Stimulated activated naive CD8-positive, alpha-beta T cell treated with anti-CD3 and anti-CD28 coated beads, Interleukin-15, amount 100 ng/mL, for 72 hours (primary cell): ENCODE data around the gene CPEB4.
A peak's percentile ranks its signal among the peaks of the same experiment; 100 is the strongest.

Experiments
- ATAC-seq: fragments of 150-1000 bp; cut with Tn5 transposase; 2 replicates; pipeline ENCODE4 v1.10.0; 2021; ENCODE audit warnings: mild to moderate bottlenecking, moderate library complexity
- DNase-seq, 2 donors: peaks; one replicate each; pipeline ENCODE4 v3.0.0; 2021 to 2022
- H3K27ac Mint-ChIP-seq, 2 donors: one replicate each; pipeline ENCODE4 v1.8.0; 2022; ENCODE audit warnings: mild to moderate bottlenecking in 2 of 2, mixed read lengths in 2 of 2, moderate library complexity in 2 of 2
- H3K27me3 Mint-ChIP-seq: one replicate; pipeline ENCODE4 v1.8.0; 2022; ENCODE audit warnings: mixed read lengths
- H3K4me1 Mint-ChIP-seq: one replicate; pipeline ENCODE4 v1.8.0; 2022; ENCODE audit warnings: mild to moderate bottlenecking, mixed read lengths
- H3K4me3 Mint-ChIP-seq, 2 donors: one replicate each; pipeline ENCODE4 v1.8.0; 2022; ENCODE audit warnings: mild to moderate bottlenecking in 2 of 2, mixed read lengths in 2 of 2, moderate library complexity in 1 of 2
- H3K9me3 Mint-ChIP-seq, 2 donors: one replicate each; pipeline ENCODE4 v1.8.0; 2022; ENCODE audit warnings: mixed read lengths in 2 of 2

Gene CPEB4

DNA sequence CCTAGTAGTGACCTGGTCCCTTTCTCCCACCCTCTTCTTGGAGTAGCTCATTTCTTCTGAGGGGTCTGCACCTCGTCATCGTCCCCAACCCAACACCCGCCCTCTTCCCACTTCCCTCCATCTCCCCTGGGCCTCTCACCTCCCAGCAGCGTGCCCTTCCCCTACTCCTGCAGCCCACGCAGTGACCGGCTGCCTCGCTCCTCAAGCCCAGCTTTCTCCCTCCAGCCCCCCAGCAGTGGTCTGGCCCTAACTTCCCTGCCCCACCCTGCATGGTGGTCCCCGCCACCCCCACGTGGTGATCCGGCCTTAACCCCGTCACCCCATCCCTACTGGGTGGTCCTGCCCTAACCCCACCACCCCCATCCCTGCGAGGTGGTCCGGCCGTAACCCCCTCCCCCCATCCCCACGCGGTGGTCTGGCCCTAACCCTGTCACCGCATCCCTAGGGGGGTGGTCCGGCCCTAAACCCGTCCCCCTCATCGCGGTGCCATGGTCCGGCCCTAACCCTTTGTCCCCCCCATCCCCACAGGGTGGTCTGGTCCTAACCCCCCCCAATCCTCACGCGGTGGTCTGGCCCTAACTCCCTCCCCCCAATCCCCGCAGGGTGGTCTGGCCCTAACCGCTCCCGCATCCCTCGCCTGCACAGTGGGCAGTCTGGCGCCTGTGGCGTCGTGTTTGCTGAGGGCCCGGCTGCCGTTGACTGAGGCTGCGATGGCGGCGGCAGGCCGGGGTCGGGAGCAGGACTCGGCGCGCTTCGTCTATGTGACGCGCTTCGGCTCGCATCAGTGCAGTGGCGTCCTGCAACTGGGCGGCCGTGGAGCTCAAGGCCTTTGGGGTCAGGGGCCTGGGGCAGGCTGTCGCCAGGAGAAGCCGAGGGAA is 100.6 kb downstream of the CPEB4 start, which contains the start of gene C5orf47:
Gene C5orf47, plus strand, starts transcription at position 617 of the 878 bp plus-strand sequence. Its CDS starts 94 bp downstream, at position 711.
- Mint-ChIP-seq H3K27me3 (peaks cover 14% of the 10 kb centered on the region), H3K9me3 (no peaks in the 10 kb centered on the region), H3K27ac (no peak within 1 kb of the TSS), H3K4me3 (no peak within 1 kb of the TSS), H3K4me1 (no peaks in the 10 kb centered on the region)
- DNase-seq (no peak), ATAC-seq (peak; percentile 82)

DNA sequence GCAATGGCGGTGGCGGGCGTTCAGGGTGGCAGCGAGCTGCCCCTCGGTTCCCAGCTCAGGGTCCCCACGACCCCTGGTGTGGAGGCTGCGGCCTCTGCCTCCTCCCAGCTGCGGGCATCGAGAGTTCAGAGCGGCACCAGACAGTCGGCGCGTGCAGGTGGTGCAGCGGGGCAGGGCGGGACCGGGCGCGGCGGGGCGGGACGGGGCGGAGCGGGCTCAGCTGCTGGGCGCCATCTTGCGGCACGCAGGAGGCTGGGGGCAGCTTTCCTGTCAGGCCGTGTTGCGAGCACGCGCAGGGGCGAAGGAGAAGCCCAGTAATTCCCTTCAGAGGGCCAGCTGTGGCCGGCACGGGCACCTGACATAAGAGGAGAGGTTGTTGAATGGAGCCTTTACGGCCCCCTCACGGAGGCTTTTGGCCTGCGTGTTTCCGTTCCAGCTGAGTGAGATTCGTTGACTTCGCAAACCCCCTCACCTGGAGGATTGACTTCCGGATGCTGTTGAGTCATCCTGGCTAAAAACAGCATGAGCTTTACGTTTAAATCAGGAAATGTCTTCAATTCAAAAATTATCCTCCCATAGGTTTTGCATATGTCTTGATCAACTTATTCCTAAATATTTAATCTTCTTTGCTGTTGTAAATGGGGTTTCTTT is 101.4 kb downstream of the CPEB4 start:
- peak; percentile 37 for ATAC-seq
- Mint-ChIP-seq H3K27ac (no peak overlapping the region), H3K4me1 (no peaks in the 10 kb centered on the region), H3K4me3 (no peak overlapping the region), H3K9me3 (no peaks in the 10 kb centered on the region), H3K27me3 (peaks cover 12% of the 10 kb centered on the region)
- no peak for DNase-seq

DNA sequence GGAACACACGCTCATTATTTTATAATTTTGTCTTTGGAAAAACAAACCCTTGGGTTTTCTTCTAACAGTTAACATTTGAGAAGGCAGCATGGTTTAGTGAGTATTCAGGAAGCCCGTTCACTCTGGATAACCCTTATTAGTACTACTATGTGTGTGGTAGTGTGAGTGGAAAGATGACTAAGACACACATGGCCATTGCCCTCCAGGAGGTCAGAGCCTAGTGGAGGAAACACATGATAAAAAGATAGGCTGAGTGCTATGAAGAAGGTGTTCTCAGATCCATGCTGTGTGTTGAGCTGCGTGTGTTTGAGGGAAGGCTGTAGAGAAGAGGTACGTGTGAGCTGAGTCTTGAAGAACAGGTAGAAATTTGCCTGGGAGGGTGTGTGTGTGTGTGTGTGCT is 109.2 kb downstream of the CPEB4 start:
- Mint-ChIP-seq H3K4me3 (no peak overlapping the region), H3K27me3 (peaks cover 33% of the 10 kb centered on the region), H3K9me3 (no peaks in the 10 kb centered on the region), H3K27ac (no peak overlapping the region), H3K4me1 (no peaks in the 10 kb centered on the region)
- no peak for DNase-seq
- no peak for ATAC-seq

DNA sequence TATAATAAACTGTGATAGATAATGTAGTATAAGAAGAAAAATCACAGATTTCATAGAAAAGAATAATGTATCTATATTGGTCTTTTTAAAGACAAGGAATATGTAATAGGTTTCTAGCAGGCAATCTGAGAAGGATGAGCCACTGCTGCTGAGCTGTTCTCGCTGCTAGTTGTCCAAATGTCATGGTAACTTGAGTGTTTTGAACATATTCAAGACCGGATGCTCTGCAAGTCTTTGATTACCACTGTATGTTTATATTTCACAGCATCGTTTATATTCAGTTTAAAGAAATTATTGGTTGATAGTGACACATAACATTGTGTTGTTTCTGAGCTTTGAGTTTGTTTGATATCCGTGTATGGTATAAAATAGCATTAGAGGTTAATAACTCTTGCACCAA is 110.4 kb downstream of the CPEB4 start:
- no peak overlapping the region for H3K27ac Mint-ChIP-seq
- no peaks in the 10 kb centered on the region for H3K4me1 Mint-ChIP-seq
- H3K9me3 Mint-ChIP-seq: no peaks in the 10 kb centered on the region
- no peak for ATAC-seq
- DNase-seq: no peak
- H3K4me3 Mint-ChIP-seq: no peak overlapping the region
- peaks cover 38% of the 10 kb centered on the region for H3K27me3 Mint-ChIP-seq

DNA sequence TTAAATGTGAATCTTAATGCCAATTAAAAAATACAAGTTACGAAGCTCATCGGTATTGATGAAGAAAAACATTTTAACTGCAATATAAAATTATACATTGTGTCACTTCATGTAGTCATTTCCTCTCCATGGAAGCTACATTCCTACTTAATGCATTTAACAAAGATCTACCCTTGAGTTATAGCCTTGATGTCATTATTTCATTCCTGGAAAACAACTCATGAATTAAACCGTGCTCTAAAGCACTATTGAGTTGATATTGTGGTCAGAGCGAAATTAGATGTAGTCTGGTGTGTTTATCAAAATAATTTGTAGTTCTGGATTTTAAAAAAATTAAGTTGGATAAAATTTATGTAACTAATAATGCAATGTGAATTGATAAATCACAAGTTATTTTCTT is 111.9 kb downstream of the CPEB4 start:
- Mint-ChIP-seq H3K9me3 (no peaks in the 10 kb centered on the region), H3K4me1 (no peaks in the 10 kb centered on the region), H3K4me3 (no peak overlapping the region), H3K27ac (no peak overlapping the region), H3K27me3 (peaks cover 35% of the 10 kb centered on the region)
- ATAC-seq: no peak
- no peak for DNase-seq

DNA sequence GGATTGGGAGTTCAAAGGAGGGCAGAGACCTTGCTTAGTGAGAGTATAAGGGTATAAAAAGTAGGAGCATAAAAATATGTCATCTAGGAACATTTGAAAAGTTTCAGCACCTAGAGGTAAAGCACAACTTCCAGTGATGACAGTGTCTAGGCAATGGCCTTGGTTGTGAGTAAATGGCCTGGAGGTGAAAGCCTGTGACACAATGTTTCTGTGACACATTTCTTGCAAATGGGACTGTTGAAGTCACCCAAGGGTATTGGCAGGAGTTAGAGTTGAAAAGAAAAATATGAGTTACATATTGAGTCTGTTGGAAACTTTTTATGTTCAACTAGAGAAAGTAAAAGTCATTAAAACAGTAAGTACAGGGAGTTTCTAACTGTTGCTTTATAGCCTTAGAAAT is 115.6 kb downstream of the CPEB4 start:
- Mint-ChIP-seq H3K27me3 (peaks cover 21% of the 10 kb centered on the region), H3K9me3 (no peaks in the 10 kb centered on the region), H3K4me1 (no peaks in the 10 kb centered on the region), H3K4me3 (no peak overlapping the region), H3K27ac (no peak overlapping the region)
- ATAC-seq: no peak
- no peak for DNase-seq

DNA sequence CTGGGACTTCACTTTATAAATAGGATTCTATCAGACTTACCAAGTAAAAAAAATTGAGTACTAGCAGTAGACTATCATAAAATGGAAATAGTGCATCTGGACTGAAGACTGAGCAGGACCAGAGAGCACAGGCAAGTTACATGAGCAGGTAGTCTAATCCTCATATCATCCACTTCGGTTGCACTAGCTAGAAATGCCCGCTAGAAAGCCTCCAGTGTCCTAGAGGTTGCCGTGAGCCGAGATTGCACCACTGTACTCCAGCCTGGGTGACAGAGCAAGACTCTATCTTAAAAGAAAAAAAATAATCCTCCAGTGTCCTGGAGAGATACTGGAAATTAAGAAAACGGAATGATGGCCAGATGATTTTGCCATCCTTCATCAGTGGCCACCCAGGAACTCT is 120.8 kb downstream of the CPEB4 start:
- Mint-ChIP-seq H3K9me3 (no peaks in the 10 kb centered on the region), H3K27me3 (peaks cover 20% of the 10 kb centered on the region), H3K27ac (no peak overlapping the region), H3K4me1 (no peaks in the 10 kb centered on the region), H3K4me3 (no peak overlapping the region)
- ATAC-seq: no peak
- DNase-seq: no peak

DNA sequence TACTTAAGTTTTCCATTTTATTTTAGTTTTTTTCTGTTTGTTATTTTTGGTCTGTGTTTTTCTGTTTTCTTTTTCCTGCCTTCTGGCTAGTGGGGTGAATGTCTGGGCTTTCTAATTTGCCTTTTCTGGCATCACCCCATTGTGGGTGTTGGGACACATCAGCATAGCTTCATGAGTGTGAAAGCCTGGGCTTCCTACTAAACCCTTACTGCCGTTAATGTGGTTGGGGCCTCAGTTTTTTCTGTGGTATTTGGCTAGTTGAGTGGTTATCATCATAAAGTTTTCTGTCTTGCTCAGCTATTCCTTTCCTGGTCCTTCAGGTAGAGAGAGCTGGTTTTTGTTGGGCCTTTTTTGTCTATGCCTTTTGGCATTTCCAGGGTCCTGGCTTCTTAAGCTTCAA is 122.2 kb downstream of the CPEB4 start:
- peaks cover 20% of the 10 kb centered on the region for H3K27me3 Mint-ChIP-seq
- H3K4me3 Mint-ChIP-seq: no peak overlapping the region
- no peak overlapping the region for H3K27ac Mint-ChIP-seq
- no peaks in the 10 kb centered on the region for H3K9me3 Mint-ChIP-seq
- no peak for ATAC-seq
- H3K4me1 Mint-ChIP-seq: no peaks in the 10 kb centered on the region
- DNase-seq: no peak

DNA sequence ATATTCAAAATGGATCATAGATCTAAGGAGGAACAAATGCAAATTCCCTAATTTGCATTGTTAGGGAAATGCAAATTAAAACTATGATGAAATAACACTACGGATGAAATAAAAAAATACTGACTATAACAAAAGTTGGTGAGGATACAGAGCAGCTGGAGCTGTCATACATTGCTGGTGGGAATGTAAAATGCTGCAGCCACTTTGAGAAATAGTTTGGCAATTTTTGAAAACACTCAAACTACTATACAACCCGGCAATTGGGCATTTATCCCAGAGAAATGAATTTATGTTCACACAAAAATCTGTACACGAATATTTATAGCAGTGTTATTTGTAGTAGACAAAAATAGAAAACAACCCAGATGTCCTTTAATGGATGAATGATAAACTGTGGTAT is 123.3 kb downstream of the CPEB4 start:
- no peaks in the 10 kb centered on the region for H3K9me3 Mint-ChIP-seq
- H3K4me1 Mint-ChIP-seq: no peaks in the 10 kb centered on the region
- no peak for DNase-seq
- peaks cover 13% of the 10 kb centered on the region for H3K27me3 Mint-ChIP-seq
- no peak for ATAC-seq
- H3K4me3 Mint-ChIP-seq: no peak overlapping the region
- H3K27ac Mint-ChIP-seq: no peak overlapping the region
